ENCODE results near the gene SERPINB10.
A peak's percentile ranks its signal among the peaks of the same experiment; 100 is the strongest.

SERPINB10 gene

DNA sequence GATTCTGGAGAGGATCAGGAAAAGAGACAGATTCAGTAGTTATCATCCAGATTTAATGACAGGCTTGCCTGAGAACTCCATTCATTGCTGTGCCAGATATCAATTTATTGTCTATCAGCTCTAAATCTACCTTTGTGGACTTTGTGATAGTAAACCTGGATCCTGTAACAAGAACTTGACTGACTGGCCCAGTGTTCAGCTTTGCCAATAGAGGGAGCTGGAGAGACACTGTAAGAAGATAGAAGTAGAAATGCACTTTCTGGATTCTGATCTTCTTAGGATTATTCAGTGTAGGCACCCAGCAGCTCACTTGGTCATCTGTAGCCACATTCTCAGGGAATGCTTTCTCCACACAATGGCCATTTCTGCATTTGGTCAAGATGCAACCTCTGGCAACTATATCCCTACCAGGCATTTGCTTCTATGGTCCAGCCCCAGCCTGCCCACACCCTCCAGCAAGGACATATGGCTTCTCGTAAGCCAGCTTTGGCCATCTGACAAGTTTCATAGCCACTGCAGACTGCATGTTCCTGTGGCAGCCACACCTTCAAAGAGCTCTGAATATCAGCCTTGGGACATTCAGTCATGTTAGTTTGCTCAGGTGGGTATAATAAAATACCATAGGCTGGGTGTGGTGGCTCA, 56.0 kb downstream of the SERPINB10 start:
- in situ Hi-C loops (cut with HindIII; ENCODE audit: low sequenced_read_pairs): no loop called here
- peak; percentile 50 for DNase-seq (ENCODE audit: low read depth)

GRCh38 chr18:63964908-63965307, 57.1 kb downstream of the SERPINB10 start:
- TF ChIP-seq, protein P1, sequence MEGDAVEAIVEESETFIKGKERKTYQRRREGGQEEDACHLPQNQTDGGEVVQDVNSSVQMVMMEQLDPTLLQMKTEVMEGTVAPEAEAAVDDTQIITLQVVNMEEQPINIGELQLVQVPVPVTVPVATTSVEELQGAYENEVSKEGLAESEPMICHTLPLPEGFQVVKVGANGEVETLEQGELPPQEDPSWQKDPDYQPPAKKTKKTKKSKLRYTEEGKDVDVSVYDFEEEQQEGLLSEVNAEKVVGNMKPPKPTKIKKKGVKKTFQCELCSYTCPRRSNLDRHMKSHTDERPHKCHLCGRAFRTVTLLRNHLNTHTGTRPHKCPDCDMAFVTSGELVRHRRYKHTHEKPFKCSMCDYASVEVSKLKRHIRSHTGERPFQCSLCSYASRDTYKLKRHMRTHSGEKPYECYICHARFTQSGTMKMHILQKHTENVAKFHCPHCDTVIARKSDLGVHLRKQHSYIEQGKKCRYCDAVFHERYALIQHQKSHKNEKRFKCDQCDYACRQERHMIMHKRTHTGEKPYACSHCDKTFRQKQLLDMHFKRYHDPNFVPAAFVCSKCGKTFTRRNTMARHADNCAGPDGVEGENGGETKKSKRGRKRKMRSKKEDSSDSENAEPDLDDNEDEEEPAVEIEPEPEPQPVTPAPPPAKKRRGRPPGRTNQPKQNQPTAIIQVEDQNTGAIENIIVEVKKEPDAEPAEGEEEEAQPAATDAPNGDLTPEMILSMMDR (IDR thresholded peaks at IDR 0.05; ENCODE audit: low read depth, low read length, missing control alignments): no peak
- H3K4me3 ChIP-seq (ENCODE audit: low read depth, low read length): no peak overlapping the region
- in situ Hi-C loops (cut with HindIII; ENCODE audit: low sequenced_read_pairs): no loop called here
- no peak for DNase-seq (ENCODE audit: low read depth)

More for the DNA sequence above, 56.0 kb downstream of the SERPINB10 start:
- no peak overlapping the region for H3K4me3 ChIP-seq (ENCODE audit: low read depth, low read length)
- TF ChIP-seq, protein P1 (IDR thresholded peaks at IDR 0.05; ENCODE audit: low read depth, low read length, missing control alignments): peak; percentile 97

DNA sequence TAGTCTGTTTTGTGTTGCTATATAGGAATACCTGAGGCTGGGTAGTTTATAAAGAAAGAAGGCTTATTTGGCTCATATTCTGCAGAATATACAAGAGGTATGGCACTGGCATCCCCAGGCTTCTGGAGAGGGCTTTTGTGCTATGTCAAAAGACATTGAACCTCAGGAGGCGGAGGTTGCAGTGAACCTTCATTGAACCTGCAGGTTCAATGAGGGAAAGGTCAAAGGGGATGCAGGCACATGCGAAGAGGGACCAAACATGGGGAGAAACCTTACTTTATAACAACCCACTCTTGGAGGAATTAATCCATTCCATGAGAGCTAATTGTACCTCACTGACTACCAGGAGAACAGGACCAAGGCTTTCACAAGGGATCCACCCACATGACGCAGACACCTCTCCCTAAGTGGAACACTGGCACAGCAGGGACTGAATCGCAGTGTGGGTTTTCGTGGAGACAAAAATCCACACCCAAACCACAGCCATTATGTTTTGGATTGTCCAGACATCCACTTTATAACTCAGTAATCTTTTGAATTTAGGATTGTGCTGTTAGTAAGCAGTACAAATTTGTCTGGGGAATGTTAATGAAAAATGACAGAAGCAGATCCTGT, 58.1 kb downstream of the SERPINB10 start:
- H3K4me3 ChIP-seq (ENCODE audit: low read depth, low read length): no peak overlapping the region
- in situ Hi-C loops (cut with HindIII; ENCODE audit: low sequenced_read_pairs): no loop called here
- no peak for DNase-seq (ENCODE audit: low read depth)
- TF ChIP-seq, protein P1 (IDR thresholded peaks at IDR 0.05; ENCODE audit: low read depth, low read length, missing control alignments): no peak

DNA sequence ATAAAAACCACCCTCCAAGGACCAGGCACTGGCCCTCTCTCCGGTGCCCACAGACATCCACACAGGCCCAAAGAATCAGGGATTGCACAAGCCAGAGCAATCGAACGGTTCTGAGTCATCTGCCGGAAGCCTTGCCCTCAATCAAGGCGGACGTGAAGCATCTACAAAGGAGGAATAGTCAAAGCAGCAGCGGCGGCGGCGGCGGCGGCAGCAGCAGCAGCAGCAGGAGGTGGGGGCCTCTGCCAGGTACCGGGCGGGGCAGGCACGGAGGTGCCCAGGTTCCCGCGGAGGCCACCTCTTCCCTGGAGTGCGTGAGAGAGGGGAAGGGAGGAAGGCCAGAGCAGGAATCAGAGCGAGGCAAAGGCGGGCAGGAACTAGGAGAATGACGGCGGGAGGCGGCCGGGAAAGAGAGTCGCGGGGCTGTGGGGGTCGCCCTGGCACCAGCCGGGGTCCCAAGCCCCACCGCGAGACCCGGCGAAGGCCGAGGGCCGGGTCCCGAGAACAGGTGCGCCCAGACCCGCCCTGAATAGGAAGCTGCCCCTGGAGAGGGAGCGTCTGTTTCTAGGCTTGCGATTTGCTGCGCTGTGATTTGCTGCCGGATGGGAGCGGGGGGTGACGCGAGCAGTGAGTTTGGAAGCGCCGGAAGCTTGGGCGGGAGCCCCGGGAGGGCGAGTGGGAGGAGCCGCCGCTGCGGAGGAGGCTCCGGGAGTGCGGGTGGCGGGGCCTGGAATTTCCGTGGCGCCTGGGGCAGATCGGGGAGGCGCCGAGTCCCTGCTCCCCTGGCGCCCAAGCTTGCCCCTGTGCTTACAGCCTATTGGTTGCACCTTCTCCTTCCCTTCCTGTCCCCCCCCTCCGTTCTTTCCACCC, 62.4 kb downstream of the SERPINB10 start, which contains the start of gene SERPINB8:
SERPINB8 (plus strand) TSS at position 140 of the 867 bp plus-strand sequence. CDS start 8,228 bp downstream, outside the sequence.
- TF ChIP-seq, protein P1 (IDR thresholded peaks at IDR 0.05; ENCODE audit: low read depth, low read length, missing control alignments): no peak
- H3K4me3 ChIP-seq (ENCODE audit: low read depth, low read length): peak within 1 kb of the TSS; percentile 75
- peak; percentile 77 for DNase-seq (ENCODE audit: low read depth)
- in situ Hi-C loops (cut with HindIII; ENCODE audit: low sequenced_read_pairs): no loop called here

- H3K4me3 ChIP-seq (ENCODE audit: low read depth, low read length): peak overlapping the region; percentile 75
- TF ChIP-seq, protein P1 (IDR thresholded peaks at IDR 0.05; ENCODE audit: low read depth, low read length, missing control alignments): no peak
- no peak for DNase-seq (ENCODE audit: low read depth)
- in situ Hi-C loops (cut with HindIII; ENCODE audit: low sequenced_read_pairs): no loop called here
Observed at GRCh38 chr18:63970809-63971205, 63.0 kb downstream of the SERPINB10 start.

GRCh38 chr18:63971320-63972001, 63.7 kb downstream of the SERPINB10 start:
- TF ChIP-seq, protein P1 (IDR thresholded peaks at IDR 0.05; ENCODE audit: low read depth, low read length, missing control alignments): no peak
- peak overlapping the region; percentile 75 for H3K4me3 ChIP-seq (ENCODE audit: low read depth, low read length)
- no peak for DNase-seq (ENCODE audit: low read depth)
- in situ Hi-C loops (cut with HindIII; ENCODE audit: low sequenced_read_pairs): no loop called here
